HepG2 (cell line): Measurements from ENCODE around the gene TMEM238. TPM values are rescaled to one million over a fixed set of nuclear protein-coding genes. Genes with fewer than 3 reads are reported as not detected.

ENCODE experiments used
- CENPT ChIP-seq: sonication (generic); formaldehyde crosslinking; IDR thresholded peaks from 2 replicates; pipeline ENCODE4 v1.8.0; 2022; ENCODE audit warnings: low read depth, mild to moderate bottlenecking, moderate library complexity, missing genetic modification reagents
- FOXC1 ChIP-seq: sonication (generic); formaldehyde crosslinking; IDR thresholded peaks from 2 replicates; pipeline ENCODE4 v1.8.0; 2022; ENCODE audit warnings: mild to moderate bottlenecking, missing genetic modification reagents, borderline replicate concordance
- HNRNPUL1 ChIP-seq: fragments of 200-400 bp; formaldehyde crosslinking; IDR thresholded peaks from 2 replicates; pipeline ENCODE4 v1.6.1; 2017; ENCODE audit warnings: low read depth, mild to moderate bottlenecking, low read length, moderate library complexity
- KDM5A ChIP-seq: fragments of 200-600 bp; sonication (generic); IDR thresholded peaks from 2 replicates; pipeline ENCODE4 v1.7.0; 2018; ENCODE audit warnings: antibody characterized with exemption, mild to moderate bottlenecking, low read length, borderline replicate concordance
- MBD4 ChIP-seq: IDR thresholded peaks from 2 replicates; pipeline ENCODE4 v1.6.1; 2012; ENCODE audit warnings: low read length, inconsistent platforms, borderline replicate concordance
- PHF21A ChIP-seq: sonication (generic); formaldehyde crosslinking; IDR thresholded peaks from 2 replicates; pipeline ENCODE4 v1.5.0; 2020; ENCODE audit warnings: mild to moderate bottlenecking, missing genetic modification reagents
- RAD21 ChIP-seq: fragments of 450-650 bp; formaldehyde crosslinking; IDR thresholded peaks from 2 replicates; pipeline ENCODE4 v1.5.0; 2020; ENCODE audit warnings: mild to moderate bottlenecking
- SAP130 ChIP-seq: IDR thresholded peaks from 2 replicates; pipeline ENCODE4 v1.6.1; 2016; ENCODE audit warnings: low read depth
- SP4 ChIP-seq: sonication (generic); formaldehyde crosslinking; IDR thresholded peaks from 2 replicates; pipeline ENCODE4 v1.8.1; 2023; ENCODE audit warnings: mild to moderate bottlenecking, missing genetic modification reagents
- TAF1 ChIP-seq: sonication (generic); formaldehyde crosslinking; IDR thresholded peaks from 2 replicates; pipeline ENCODE4 v1.4.0; 2020; ENCODE audit warnings: missing genetic modification reagents
- ZNF230 ChIP-seq: sonication (generic); formaldehyde crosslinking; IDR thresholded peaks from 2 replicates; pipeline ENCODE4 v1.4.0; 2020; ENCODE audit warnings: mild to moderate bottlenecking, missing genetic modification reagents
- ZNF33B ChIP-seq: sonication (generic); formaldehyde crosslinking; IDR thresholded peaks from 2 replicates; pipeline ENCODE4 v1.5.1; 2020; ENCODE audit warnings: mild to moderate bottlenecking, missing genetic modification reagents
- ZNF670 ChIP-seq: sonication (generic); formaldehyde crosslinking; IDR thresholded peaks from 2 replicates; pipeline ENCODE4 v1.8.0; 2022; ENCODE audit warnings: mild to moderate bottlenecking, missing genetic modification reagents, borderline replicate concordance
- ZNF883 ChIP-seq: sonication (generic); formaldehyde crosslinking; IDR thresholded peaks from 2 replicates; pipeline ENCODE4 v1.5.1; 2020; ENCODE audit warnings: mild to moderate bottlenecking, missing genetic modification reagents; ENCODE audit errors: not compliant biosample characterization
- polyA plus RNA-seq, 8 experiments: library from polyadenylated mRNA; depleted of rRNA in 3 of 8; stranded (reverse) in 7 of 8; unstranded in 1 of 8; fragments of >200 nt; fragmentation: Illumina TruSeq in 4 of 8; extraction: Trizol in 4 of 8; gene quantifications; 2 replicates each; pipeline versions ENCODE4 v1.2.1 to v1.2.3, GENCODE V29; 2011 to 2016; ENCODE audit warnings: low read depth in 4 of 8, missing spikeins in 1 of 8, mixed read lengths in 1 of 8; ENCODE audit not compliant: insufficient read depth in 1 of 8
- total RNA-seq, 5 experiments: library from RNA; depleted of rRNA; stranded (reverse); fragments of >200 nt; fragmentation: Illumina TruSeq; extraction: Trizol; gene quantifications; 2 replicates each; pipeline ENCODE4 v1.2.3, GENCODE V29; 2016; ENCODE audit warnings: low read depth in 1 of 5
- TF ChIP-seq, protein P1 (sequence below), 2 experiments: IDR thresholded peaks; 2 replicates each; pipeline ENCODE4 v1.6.1; 2011 to 2012; ENCODE audit warnings: low read length in 2 of 2, borderline replicate concordance in 1 of 2, low read depth in 1 of 2, mild to moderate bottlenecking in 1 of 2, moderate library complexity in 1 of 2
- TF ChIP-seq, protein P2 (sequence below): IDR thresholded peaks from 2 replicates; pipeline ENCODE4 v1.6.1; 2016; ENCODE audit warnings: low read depth
- TF ChIP-seq, protein P3 (sequence below): sonication (generic); formaldehyde crosslinking; IDR thresholded peaks from 2 replicates; pipeline ENCODE4 v1.9.0; 2022; ENCODE audit warnings: low read depth, missing genetic modification reagents
- TF ChIP-seq, protein P4 (sequence below): IDR thresholded peaks from 2 replicates; pipeline ENCODE4 v1.6.1; 2016; ENCODE audit warnings: mild to moderate bottlenecking
- TF ChIP-seq, protein P5 (sequence below): sonication (generic); formaldehyde crosslinking; IDR thresholded peaks from 2 replicates; pipeline ENCODE4 v1.4.0; 2020; ENCODE audit warnings: missing genetic modification reagents

The TMEM238 gene
- total and polyA plus RNA-seq, 2 of the 13 experiments (the other 11 are each of a cell fraction or from before 2014, with no cell fraction given) = not detected

DNA sequence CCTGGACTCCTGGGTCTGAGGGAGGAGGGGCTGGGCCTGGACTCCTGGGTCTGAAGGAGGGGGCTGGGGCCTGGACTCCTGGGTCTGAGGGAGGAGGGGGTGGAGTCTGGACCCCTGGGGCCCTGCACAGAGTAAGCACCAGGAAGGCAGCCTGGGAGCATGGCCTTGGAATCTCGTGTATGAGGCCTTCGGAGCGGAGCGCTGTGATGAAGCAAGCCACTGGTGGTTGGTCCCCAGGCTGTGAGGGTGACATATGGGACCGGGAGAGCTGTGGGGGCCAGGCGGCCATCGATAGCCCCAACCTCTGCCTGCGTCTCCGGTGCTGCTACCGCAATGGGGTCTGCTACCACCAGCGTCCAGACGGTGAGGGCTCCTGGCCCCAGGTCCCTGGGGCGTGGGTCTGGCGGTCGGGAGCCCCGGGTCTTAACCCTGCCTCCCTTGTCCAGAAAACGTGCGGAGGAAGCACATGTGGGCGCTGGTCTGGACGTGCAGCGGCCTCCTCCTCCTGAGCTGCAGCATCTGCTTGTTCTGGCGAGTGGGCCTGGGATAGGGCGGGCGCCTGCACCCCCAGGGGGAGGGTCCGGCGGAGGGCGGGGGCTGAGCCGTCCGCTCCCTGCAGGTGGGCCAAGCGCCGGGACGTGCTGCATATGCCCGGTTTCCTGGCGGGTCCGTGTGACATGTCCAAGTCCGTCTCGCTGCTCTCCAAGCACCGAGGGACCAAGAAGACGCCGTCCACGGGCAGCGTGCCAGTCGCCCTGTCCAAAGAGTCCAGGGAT is 6.5 kb downstream of the TMEM238 start (continued):
- TF ChIP-seq KDM5A (no peak), RAD21 (CRISPR knock-in tag) (no peak), FOXC1 (no peak), ZNF33B (CRISPR knock-in tag) (no peak), CENPT (CRISPR knock-in tag) (no peak), SAP130 (CRISPR knock-in tag) (peak; percentile 50), ZNF230 (CRISPR knock-in tag) (no peak), MBD4 (no peak), ZNF883 (no peak), HNRNPUL1 (no peak), ZNF670 (CRISPR knock-in tag) (no peak), PHF21A (CRISPR knock-in tag) (no peak), TAF1 (CRISPR knock-in tag) (0 out of 2 replicates have a peak, but pooled peaks have one; percentile 14), SP4 (CRISPR knock-in tag) (peak; percentile 43; the same call in 1 of the 2 replicates)
- TF ChIP-seq, protein P1, sequence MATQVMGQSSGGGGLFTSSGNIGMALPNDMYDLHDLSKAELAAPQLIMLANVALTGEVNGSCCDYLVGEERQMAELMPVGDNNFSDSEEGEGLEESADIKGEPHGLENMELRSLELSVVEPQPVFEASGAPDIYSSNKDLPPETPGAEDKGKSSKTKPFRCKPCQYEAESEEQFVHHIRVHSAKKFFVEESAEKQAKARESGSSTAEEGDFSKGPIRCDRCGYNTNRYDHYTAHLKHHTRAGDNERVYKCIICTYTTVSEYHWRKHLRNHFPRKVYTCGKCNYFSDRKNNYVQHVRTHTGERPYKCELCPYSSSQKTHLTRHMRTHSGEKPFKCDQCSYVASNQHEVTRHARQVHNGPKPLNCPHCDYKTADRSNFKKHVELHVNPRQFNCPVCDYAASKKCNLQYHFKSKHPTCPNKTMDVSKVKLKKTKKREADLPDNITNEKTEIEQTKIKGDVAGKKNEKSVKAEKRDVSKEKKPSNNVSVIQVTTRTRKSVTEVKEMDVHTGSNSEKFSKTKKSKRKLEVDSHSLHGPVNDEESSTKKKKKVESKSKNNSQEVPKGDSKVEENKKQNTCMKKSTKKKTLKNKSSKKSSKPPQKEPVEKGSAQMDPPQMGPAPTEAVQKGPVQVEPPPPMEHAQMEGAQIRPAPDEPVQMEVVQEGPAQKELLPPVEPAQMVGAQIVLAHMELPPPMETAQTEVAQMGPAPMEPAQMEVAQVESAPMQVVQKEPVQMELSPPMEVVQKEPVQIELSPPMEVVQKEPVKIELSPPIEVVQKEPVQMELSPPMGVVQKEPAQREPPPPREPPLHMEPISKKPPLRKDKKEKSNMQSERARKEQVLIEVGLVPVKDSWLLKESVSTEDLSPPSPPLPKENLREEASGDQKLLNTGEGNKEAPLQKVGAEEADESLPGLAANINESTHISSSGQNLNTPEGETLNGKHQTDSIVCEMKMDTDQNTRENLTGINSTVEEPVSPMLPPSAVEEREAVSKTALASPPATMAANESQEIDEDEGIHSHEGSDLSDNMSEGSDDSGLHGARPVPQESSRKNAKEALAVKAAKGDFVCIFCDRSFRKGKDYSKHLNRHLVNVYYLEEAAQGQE (IDR thresholded peaks at IDR 0.05; ENCODE audit: borderline replicate concordance in 1 of 2, low read depth in 1 of 2, low read length in 2 of 2) = no peak
- TF ChIP-seq, protein P2, sequence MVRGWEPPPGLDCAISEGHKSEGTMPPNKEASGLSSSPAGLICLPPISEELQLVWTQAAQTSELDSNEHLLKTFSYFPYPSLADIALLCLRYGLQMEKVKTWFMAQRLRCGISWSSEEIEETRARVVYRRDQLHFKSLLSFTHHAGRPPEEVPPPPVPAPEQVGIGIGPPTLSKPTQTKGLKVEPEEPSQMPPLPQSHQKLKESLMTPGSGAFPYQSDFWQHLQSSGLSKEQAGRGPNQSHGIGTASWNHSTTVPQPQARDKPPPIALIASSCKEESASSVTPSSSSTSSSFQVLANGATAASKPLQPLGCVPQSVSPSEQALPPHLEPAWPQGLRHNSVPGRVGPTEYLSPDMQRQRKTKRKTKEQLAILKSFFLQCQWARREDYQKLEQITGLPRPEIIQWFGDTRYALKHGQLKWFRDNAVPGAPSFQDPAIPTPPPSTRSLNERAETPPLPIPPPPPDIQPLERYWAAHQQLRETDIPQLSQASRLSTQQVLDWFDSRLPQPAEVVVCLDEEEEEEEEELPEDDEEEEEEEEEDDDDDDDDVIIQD = no peak
- TF ChIP-seq, protein P3, sequence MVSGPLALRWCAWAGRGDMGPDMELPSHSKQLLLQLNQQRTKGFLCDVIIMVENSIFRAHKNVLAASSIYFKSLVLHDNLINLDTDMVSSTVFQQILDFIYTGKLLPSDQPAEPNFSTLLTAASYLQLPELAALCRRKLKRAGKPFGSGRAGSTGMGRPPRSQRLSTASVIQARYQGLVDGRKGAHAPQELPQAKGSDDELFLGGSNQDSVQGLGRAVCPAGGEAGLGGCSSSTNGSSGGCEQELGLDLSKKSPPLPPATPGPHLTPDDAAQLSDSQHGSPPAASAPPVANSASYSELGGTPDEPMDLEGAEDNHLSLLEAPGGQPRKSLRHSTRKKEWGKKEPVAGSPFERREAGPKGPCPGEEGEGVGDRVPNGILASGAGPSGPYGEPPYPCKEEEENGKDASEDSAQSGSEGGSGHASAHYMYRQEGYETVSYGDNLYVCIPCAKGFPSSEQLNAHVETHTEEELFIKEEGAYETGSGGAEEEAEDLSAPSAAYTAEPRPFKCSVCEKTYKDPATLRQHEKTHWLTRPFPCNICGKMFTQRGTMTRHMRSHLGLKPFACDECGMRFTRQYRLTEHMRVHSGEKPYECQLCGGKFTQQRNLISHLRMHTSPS (CRISPR knock-in tag) = peak; percentile 37; the same call in 1 of the 2 replicates
- TF ChIP-seq, protein P4, sequence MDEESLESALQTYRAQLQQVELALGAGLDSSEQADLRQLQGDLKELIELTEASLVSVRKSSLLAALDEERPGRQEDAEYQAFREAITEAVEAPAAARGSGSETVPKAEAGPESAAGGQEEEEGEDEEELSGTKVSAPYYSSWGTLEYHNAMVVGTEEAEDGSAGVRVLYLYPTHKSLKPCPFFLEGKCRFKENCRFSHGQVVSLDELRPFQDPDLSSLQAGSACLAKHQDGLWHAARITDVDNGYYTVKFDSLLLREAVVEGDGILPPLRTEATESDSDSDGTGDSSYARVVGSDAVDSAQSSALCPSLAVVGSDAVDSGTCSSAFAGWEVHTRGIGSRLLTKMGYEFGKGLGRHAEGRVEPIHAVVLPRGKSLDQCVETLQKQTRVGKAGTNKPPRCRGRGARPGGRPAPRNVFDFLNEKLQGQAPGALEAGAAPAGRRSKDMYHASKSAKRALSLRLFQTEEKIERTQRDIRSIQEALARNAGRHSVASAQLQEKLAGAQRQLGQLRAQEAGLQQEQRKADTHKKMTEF (CRISPR knock-in tag) = no peak
- TF ChIP-seq, protein P5, sequence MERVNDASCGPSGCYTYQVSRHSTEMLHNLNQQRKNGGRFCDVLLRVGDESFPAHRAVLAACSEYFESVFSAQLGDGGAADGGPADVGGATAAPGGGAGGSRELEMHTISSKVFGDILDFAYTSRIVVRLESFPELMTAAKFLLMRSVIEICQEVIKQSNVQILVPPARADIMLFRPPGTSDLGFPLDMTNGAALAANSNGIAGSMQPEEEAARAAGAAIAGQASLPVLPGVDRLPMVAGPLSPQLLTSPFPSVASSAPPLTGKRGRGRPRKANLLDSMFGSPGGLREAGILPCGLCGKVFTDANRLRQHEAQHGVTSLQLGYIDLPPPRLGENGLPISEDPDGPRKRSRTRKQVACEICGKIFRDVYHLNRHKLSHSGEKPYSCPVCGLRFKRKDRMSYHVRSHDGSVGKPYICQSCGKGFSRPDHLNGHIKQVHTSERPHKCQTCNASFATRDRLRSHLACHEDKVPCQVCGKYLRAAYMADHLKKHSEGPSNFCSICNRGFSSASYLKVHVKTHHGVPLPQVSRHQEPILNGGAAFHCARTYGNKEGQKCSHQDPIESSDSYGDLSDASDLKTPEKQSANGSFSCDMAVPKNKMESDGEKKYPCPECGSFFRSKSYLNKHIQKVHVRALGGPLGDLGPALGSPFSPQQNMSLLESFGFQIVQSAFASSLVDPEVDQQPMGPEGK (CRISPR knock-in tag) = peak; percentile 60; the same call in 1 of the 2 replicates
